Vagina (tissue), 2 donors: ENCODE results near the gene MAP1B. TPM values are rescaled to one million over a fixed set of nuclear protein-coding genes. Genes with fewer than 3 reads are reported as not detected.
A peak's percentile ranks its signal among the peaks of the same experiment; 100 is the strongest.

Experiments used
- DNase-seq, 2 donors: peaks; one replicate each; pipeline ENCODE4 v3.0.0-alpha.2; 2017; ENCODE audit errors: extremely low spot score in 2 of 2
- H3K27ac ChIP-seq: fragments of 200-600 bp; sonication (generic); one replicate; pipeline ENCODE4 v1.5.1; 2019
- H3K27me3 ChIP-seq: fragments of 200-600 bp; sonication (generic); one replicate; pipeline ENCODE4 v1.5.1; 2019
- H3K36me3 ChIP-seq, 2 donors: fragments of 200-600 bp; sonication (generic); one replicate each; pipeline ENCODE4 v1.5.1; 2017 to 2019
- H3K4me1 ChIP-seq: fragments of 200-600 bp; sonication (generic); one replicate; pipeline ENCODE4 v1.5.1; 2019
- H3K4me3 ChIP-seq, 2 donors: fragments of 200-600 bp; sonication (generic); 1 replicate in 1 of 2; 2 replicates in 1 of 2; pipeline ENCODE4 v1.5.1; 2016 to 2019
- H3K9me3 ChIP-seq: fragments of 200-600 bp; sonication (generic); one replicate; pipeline ENCODE4 v1.5.1; 2019
- CTCF ChIP-seq, 3 experiments: fragments of 450-650 bp in 2 of 3; fragments of 200-600 bp in 1 of 3; sonication (generic) in 1 of 3; IDR thresholded peaks; one replicate each; pipeline ENCODE4 v1.5.1; 2017 to 2019; ENCODE audit warnings: antibody characterized with exemption in 3 of 3, mild to moderate bottlenecking in 2 of 3, moderate library complexity in 2 of 3
- POLR2A ChIP-seq, 2 donors: fragments of 450-650 bp; IDR thresholded peaks; one replicate each; pipeline ENCODE4 v1.6.1; 2017; ENCODE audit warnings: antibody characterized with exemption in 2 of 2, mild to moderate bottlenecking in 2 of 2, moderate library complexity in 2 of 2
- POLR2AphosphoS5 ChIP-seq, 2 donors: sonication (generic); formaldehyde crosslinking; IDR thresholded peaks; one replicate each; pipeline ENCODE4 v1.9.0; 2017; ENCODE audit warnings: antibody characterized with exemption in 2 of 2, mild to moderate bottlenecking in 2 of 2, low read depth in 1 of 2; ENCODE audit not compliant: insufficient read depth in 1 of 2
- intact Hi-C: fragments of 100-400 bp; cut with DNase I; formaldehyde crosslinking; loops from one replicate; pipeline ENCODE4 v1.15.1; 2023
- total RNA-seq: library from RNA; depleted of rRNA; stranded (reverse); fragments of >200 nt; gene quantifications from one replicate; pipeline ENCODE4 v1.2.3, GENCODE V29; 2016

MAP1B gene
- total RNA-seq, 1 donor from 2014 or later: 386 TPM

- Histone ChIP-seq H3K27me3 (no peaks in the 10 kb centered on the region), H3K4me3 (no peak overlapping the region), H3K9me3 (no peaks in the 10 kb centered on the region), H3K36me3 (no peaks in the 10 kb centered on the region), H3K27ac (no peak overlapping the region), H3K4me1 (peaks cover 55% of the 10 kb centered on the region)
- DNase-seq: no peak
- no peak for TF ChIP-seq POLR2A (IDR thresholded peaks at IDR 0.05)
- no peak for TF ChIP-seq CTCF (IDR thresholded peaks at IDR 0.05)
- TF ChIP-seq POLR2AphosphoS5 (IDR thresholded peaks at IDR 0.05; ENCODE audit: insufficient read depth in 1 of 2, low read depth in 1 of 2): no peak
- intact Hi-C loops: no loop called here
Measured at GRCh38 chr5:72129725-72130124, 22.4 kb downstream of the MAP1B start.

DNA sequence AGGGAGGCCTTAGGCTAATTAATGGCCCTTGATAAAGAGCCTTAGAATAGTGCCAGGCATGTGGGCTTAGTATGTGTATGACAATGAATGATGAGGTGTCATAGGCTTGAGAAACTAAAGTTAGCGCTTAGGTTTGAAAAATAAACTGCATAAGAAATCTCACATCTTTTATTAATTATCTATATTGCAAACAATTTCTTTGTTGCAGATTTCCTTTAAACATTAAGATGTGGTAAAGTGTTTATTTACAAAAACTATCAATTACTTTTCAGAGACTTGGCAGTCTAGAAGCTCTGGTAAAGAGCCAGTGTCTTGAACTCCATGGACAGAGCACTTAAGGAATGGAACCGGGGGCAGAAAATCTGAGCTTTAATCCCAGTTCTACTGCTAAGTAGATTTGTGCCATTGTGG, 23.1 kb downstream of the MAP1B start:
- TF ChIP-seq POLR2A (IDR thresholded peaks at IDR 0.05): no peak
- H3K36me3 ChIP-seq: no peaks in the 10 kb centered on the region
- H3K4me1 ChIP-seq: peaks cover 55% of the 10 kb centered on the region
- intact Hi-C loops: no loop called here
- no peaks in the 10 kb centered on the region for H3K27me3 ChIP-seq
- H3K9me3 ChIP-seq: no peaks in the 10 kb centered on the region
- H3K27ac ChIP-seq: no peak overlapping the region
- H3K4me3 ChIP-seq: no peak overlapping the region
- DNase-seq: no peak

- no peak overlapping the region for H3K27ac ChIP-seq
- TF ChIP-seq POLR2AphosphoS5 (IDR thresholded peaks at IDR 0.05; ENCODE audit: insufficient read depth in 1 of 2, low read depth in 1 of 2) (peak in 1 of 2 donors; percentile 7), CTCF (IDR thresholded peaks at IDR 0.05) (no peak), POLR2A (IDR thresholded peaks at IDR 0.05) (no peak)
- intact Hi-C loops: no loop called here
- DNase-seq: no peak
- no peak overlapping the region for H3K4me3 ChIP-seq
- no peaks in the 10 kb centered on the region for H3K9me3 ChIP-seq
- no peaks in the 10 kb centered on the region for H3K36me3 ChIP-seq
- no peaks in the 10 kb centered on the region for H3K27me3 ChIP-seq
- H3K4me1 ChIP-seq: peaks cover 41% of the 10 kb centered on the region
Measured at GRCh38 chr5:72133212-72133990, 26.1 kb downstream of the MAP1B start.

DNA sequence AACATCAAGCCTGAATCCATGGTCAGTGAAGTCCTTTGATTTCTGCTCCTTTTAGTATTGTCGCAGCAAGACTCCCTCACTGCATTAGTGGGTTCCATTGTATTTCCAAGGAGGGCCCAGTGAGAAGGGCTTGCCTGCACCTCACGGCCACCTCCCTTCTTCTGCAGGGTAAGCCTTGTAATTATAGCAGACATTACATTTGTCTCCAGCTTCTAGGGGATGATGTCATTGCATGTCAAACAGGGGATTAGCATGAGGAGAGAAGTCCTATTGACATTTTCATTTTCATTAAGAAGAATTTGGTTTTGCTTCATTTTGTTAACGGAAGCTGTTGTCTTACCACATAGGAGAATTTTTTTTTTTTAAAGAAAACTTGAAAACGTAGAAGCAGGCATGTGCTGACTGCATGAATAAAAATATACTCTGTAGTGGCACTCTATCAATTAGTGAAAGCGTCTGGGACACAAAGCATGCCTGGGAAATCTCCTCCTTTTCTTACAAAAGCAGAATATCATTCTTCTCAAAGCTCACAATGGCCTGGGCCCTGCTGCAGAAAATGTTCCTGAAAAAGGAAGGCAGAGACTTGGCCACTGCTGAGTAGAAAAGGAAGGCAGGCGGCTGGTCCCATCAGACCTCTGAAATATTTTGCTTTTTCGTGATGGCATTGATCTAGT, 27.1 kb downstream of the MAP1B start:
- intact Hi-C loops: no loop called here
- H3K4me1 ChIP-seq: peaks cover 51% of the 10 kb centered on the region
- DNase-seq: no peak
- TF ChIP-seq POLR2A (IDR thresholded peaks at IDR 0.05): no peak
- no peak for TF ChIP-seq CTCF (IDR thresholded peaks at IDR 0.05)
- H3K27me3 ChIP-seq: no peaks in the 10 kb centered on the region
- H3K36me3 ChIP-seq: no peaks in the 10 kb centered on the region
- no peak overlapping the region for H3K27ac ChIP-seq
- no peak overlapping the region for H3K4me3 ChIP-seq
- H3K9me3 ChIP-seq: no peaks in the 10 kb centered on the region

GRCh38 chr5:72137826-72138409, 30.6 kb downstream of the MAP1B start:
- no peaks in the 10 kb centered on the region for H3K27me3 ChIP-seq
- DNase-seq: no peak
- peaks cover 45% of the 10 kb centered on the region for H3K4me1 ChIP-seq
- H3K9me3 ChIP-seq: no peaks in the 10 kb centered on the region
- peak; percentile 19 to 46 (median 39) for TF ChIP-seq CTCF (IDR thresholded peaks at IDR 0.05)
- no peak for TF ChIP-seq POLR2A (IDR thresholded peaks at IDR 0.05)
- H3K36me3 ChIP-seq: no peaks in the 10 kb centered on the region
- intact Hi-C loops: no loop called here
- no peak overlapping the region for H3K4me3 ChIP-seq
- no peak overlapping the region for H3K27ac ChIP-seq
